GM12872 (cell line): Measurements from ENCODE around the gene ITPR1.

Experiments
- CTCF ChIP-seq: IDR thresholded peaks from 3 replicates; pipeline ENCODE4 v1.5.1; 2011; ENCODE audit warnings: low read depth, mild to moderate bottlenecking, low read length, moderate library complexity; ENCODE audit not compliant: insufficient read depth

ITPR1 gene

DNA sequence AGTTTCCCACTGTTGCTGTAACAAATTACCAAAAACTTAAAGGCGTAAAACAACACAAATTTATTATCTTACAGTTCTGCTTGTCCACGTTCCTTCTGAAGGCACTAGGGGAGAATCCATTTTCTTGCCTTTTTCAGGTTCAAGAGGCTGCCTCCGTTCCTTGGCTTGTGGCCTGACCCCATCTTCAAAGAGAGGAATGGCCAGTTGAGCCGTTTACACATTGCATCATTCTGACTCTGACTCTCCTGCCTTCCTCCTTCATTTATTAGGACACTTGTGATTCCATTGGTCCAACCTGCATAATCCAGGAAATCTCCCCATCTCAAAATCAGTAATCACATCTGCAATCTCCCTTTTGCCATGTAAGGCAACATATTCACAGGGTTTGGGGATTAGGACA is 363.4 kb downstream of the ITPR1 start:
- TF ChIP-seq CTCF, result no peak

DNA sequence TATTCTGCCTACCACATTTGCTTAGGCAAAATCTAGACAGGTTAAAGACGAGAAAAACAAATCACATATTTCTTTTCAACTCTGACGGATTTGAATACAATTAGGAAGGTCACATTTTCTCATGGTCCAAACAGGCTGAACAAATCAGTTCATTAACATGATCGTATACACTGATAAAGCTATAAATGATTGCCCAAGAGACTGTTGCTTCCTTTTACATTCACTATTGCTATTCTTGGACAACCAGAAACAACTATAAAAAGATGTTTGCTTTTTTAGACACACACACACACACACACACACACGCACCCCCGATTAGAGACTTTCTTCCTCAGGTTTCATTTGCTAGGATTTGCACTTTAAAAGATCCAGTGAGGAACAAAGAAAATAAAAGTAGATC is 363.8 kb downstream of the ITPR1 start:
- no peak for TF ChIP-seq CTCF

DNA sequence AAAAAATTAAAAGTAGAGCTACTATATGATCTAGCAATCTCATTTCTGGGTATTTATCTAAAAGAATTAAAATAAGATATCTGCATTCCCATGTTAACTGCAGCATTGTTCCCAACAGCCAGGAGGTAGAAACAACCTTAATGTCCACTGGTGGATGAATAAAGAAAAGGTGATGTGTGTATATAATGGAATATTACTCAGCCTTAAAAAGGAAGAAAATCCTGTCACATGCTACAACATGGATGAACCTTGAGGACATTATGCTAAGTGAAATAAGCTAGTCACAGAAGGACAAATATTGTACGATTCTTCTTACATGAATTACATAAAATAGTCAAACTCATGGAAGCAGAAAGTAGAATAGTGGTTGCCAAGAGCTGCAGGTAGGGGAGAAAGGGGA is 366.6 kb downstream of the ITPR1 start:
- TF ChIP-seq CTCF, result no peak

DNA sequence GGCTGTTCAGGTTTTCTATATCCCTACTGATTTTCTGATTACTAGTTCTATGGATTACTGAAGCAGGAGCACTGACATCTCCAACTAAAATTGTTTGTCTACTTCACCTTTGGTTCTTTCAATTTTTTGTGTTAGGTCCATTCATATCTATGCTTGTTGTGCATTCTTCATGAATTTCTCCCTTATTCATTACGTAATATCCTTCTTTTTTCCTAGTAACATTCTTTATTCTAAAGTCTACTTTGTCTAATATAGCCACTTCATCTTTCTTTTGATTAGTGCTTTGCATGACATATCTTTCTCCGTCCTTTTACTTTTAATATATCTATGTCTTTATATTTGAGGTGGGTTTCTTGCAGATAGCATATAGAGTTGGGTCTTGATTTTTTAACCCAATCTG is 369.8 kb downstream of the ITPR1 start:
- TF ChIP-seq CTCF, result no peak

GRCh38 chr3:4864503-4864902 is 371.4 kb downstream of the ITPR1 start:
- TF ChIP-seq CTCF, result no peak

GRCh38 chr3:4865714-4866113 is 372.6 kb downstream of the ITPR1 start:
- no peak for TF ChIP-seq CTCF

DNA sequence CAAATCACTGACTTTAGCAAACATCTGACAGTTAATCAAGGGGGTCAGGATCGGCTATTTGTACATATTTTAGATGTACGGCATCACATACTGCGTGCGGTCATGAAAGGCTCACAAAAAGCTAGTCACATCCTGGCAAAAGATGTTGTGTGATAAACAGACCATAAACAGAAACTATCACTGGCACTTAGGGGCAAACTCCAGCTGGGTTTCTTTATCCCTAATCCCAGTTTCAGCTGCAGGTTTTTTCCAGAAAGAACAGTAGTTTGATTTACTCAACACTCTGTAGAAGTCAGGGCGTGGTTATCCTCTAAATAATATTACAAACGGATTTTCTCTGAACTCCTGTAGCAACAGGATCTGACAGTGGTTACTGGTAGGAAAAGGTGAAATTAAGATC is 373.7 kb downstream of the ITPR1 start:
- TF ChIP-seq CTCF, result no peak
